Astrocyte (in vitro differentiated cells and primary cell): ENCODE data around the gene POFUT2.

ENCODE experiments used
- EZH2 ChIP-seq: IDR thresholded peaks from 2 replicates; pipeline ENCODE4 v1.6.1; 2012; ENCODE audit warnings: mild to moderate bottlenecking, low read length, inconsistent platforms; ENCODE audit not compliant: insufficient read depth
- TF ChIP-seq, protein P1 (sequence below): IDR thresholded peaks from 2 replicates; pipeline ENCODE4 v1.5.1; 2011; ENCODE audit warnings: low read depth, mild to moderate bottlenecking, inconsistent platforms, low read length, moderate library complexity; ENCODE audit not compliant: insufficient read depth

DNA sequence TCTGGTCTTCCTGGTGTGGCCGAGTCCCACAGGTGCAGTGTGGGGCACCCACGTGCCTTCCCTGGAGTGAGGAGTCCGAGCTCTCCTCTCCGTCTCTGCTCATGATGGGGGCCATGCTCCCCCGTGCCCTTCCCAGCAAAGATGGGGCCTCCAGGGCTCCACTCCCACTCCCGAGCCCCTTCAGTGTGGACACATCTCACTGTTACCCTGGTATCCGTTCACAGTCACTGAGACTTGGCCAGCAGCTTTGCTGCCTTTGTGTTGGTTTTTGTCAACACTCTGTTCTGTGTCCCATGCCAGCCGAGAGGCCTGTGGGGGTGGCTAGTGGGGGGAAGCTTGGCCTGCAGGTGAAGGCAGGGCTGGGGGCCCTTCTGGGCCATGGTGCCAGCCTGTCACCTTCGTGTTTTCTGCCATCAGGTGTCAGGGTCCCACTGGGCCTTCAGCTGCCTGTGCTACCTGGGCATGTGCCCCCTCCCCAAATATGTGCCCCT is 46.9 kb upstream of the POFUT2 start:
- TF ChIP-seq, protein P1, sequence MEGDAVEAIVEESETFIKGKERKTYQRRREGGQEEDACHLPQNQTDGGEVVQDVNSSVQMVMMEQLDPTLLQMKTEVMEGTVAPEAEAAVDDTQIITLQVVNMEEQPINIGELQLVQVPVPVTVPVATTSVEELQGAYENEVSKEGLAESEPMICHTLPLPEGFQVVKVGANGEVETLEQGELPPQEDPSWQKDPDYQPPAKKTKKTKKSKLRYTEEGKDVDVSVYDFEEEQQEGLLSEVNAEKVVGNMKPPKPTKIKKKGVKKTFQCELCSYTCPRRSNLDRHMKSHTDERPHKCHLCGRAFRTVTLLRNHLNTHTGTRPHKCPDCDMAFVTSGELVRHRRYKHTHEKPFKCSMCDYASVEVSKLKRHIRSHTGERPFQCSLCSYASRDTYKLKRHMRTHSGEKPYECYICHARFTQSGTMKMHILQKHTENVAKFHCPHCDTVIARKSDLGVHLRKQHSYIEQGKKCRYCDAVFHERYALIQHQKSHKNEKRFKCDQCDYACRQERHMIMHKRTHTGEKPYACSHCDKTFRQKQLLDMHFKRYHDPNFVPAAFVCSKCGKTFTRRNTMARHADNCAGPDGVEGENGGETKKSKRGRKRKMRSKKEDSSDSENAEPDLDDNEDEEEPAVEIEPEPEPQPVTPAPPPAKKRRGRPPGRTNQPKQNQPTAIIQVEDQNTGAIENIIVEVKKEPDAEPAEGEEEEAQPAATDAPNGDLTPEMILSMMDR, result no peak
- TF ChIP-seq EZH2, result no peak
